Dermis blood vessel endothelial cell (primary cell): ENCODE results near the gene SREBF2. TPM values are rescaled to one million over a fixed set of nuclear protein-coding genes. Genes with fewer than 3 reads are reported as not detected.

Source experiments
- DNase-seq: peaks from one replicate; pipeline ENCODE4 v3.0.0; 2010
- total RNA-seq: library from RNA; depleted of rRNA; stranded (reverse); fragments of >200 nt; gene quantifications from 2 replicates; pipeline ENCODE4 v1.2.3, GENCODE V29; 2014

SREBF2 gene
- total RNA-seq, 1 donor from 2014 or later = 46.3 TPM

DNA sequence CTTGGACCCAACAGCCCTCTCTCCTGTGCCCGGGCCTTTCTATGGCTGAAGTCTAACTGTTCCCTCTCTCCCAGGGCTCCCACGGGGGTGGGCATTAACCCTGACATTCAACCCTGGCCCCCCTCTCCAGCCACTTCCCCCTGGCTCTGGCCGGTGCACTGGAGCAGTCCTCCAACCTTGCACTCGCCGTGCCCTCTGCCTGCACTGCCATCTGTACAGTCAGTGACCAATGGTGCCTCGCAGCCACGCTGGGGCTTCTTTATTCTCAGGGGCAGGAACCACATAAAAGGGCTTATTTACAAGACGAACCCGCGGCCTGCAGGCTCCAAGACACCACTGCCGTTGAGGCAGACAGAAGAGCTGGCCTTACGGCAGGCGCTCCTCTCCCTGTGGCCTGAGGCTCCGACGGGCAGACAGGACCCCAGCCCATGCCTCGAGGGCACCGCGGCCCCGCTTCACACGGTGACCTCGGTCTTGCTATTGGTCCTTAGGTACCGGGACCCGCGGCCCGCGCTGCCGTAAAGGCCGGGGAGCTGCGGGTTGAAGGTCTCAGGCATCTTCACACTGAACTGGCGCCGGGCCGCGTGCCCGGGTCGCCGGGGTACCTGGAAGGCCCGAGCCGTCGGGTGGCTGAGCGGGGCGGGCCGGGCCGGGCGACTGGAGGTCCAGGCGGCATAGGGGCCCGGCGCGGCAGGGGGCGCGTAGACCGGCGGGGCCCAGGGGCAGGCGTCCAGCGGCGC lies 76.6 kb downstream of the SREBF2 start:
- no peak for DNase-seq

DNA sequence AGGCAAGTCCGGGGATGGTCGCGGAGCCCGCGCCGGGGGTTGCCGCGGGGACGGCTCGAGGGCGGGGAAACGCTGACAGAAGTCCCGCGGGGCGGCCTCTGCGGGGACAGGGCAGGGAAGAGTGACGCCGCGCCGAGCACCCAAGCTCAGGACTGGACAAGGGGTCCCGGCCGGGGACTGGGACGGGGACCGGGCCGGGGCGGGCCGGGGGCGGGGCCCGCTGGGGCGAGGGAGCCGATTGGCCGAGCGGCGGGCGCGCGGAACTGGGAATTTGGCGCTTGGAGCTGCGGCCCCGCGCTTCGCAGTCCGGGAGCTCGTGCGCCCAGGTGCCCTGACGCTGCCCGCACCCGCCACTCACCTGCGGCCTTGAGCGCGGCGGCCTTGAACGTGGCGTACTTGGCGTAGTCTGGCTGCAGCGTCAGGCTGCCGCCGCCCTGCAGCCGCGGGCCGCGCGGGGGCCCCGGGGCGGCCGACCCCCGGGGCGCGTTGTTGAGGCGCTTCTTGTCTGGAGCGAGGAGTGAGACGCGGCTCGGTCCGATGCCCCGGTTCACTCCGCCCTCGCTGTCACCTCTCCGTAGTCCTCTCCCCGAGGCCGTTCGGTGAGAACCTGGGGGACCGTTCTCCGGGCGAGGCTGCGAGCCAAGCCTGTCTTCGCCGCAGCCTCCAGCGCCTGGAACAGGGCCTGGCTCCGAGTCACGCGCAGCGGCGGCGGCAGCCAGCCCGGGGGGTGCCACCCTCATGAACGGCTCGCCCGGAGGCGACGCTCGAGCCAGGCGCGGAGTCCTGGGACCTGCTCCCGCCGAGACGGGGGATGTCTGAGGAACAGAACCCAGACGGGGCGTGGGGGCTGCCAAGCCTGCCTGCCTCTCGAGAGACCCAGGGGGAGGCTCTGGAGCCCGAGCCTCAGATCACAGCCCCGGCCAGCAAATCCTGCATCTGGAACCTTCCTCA lies 77.4 kb downstream of the SREBF2 start:
- DNase-seq = peak; percentile 26

DNA sequence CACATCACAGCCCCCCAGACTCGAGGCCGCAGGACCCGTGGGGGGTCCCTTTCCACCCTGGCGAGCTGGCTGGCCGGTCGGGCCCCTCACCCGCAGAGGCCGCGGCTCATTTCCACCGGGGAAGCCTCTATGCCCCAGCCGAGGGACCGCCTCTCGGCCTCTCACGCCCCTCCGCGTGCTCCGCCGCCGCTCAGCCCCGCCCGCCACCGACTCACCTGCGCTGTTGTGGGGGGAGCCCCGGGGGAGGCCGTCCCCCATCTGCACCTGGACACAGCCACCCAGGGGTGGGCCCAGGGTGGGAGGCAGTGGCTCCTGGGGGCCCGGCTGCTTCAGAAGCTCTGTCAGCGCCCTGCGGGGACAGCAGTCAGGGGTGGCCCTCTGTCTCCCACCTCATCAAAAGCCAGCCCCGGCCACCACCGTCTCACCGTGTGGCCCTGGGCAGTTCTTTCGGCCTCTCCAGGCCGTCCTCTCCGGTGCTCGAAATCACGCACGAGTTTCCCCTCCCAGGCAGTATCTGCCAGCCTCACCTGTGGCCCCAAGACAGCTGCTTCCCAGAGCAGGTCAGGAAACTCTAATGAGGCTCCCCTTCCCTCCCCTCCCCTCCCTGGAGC lies 78.2 kb downstream of the SREBF2 start:
- no peak for DNase-seq

DNA sequence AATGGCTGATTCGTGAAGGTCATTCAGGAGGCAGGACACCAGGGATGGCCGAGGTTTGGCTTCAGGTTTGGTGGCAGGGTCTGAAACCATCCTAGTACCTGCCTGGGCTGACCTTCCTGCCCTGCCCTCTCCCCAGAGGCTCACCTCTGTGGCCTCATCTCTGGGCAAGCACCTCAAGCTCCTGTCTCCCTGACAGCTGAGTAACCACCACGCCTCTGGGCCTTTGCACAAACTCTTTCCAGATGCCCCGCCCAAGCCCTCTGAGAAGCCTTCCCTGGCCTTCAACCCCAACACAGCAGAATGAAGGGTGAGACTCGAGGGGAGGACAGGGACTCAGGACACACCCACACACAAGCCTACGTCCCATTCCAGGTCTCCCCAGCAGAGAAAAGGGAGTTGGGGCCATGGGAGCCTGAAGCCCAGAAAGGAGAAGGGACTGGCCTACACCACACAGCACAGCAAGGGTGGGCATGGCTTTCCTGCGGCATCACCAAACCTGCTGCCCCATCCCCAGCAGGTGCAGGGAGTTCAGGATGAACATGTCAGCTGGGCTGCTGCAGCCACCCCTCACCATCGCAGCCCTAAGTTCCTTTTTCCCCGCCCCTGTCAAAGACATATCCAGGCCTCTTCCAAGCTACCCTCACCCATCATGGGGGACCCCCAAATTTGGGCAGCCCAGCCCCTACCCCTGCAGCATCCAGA lies 79.6 kb downstream of the SREBF2 start:
- no peak for DNase-seq

DNA sequence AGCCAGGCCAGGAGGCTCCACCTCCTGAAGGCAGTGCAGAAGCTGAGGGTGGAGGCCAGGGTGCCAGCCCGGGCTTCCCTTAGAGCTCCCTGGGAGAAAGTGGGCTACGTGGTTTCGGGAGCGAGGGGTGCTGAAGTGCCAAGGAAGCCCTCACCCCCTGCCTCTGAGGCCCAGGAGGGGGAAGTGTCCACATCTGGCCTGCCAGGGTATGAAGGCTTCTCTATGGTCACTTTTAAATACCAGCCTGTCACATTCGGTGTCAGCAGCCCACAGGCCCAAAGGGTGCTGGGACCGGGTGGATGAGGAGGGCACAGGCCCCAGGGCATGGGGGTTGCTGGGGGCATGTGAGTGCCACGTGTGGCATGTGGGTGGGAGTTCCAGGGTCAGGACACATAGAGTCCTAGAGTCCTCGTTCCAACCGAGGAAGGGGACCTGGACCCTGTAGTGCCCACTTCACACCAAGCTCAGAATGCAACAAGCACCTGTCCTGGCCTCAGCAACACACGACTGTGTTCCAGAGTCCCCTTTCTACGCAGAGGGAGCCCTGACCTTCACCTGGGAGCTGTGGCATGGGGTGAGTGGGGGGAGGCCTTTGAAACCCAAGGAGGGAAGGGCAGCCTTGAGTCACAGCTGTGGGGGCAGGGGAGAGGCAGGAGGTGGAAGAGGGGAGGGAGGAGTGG lies 80.3 kb downstream of the SREBF2 start:
- DNase-seq = no peak

DNA sequence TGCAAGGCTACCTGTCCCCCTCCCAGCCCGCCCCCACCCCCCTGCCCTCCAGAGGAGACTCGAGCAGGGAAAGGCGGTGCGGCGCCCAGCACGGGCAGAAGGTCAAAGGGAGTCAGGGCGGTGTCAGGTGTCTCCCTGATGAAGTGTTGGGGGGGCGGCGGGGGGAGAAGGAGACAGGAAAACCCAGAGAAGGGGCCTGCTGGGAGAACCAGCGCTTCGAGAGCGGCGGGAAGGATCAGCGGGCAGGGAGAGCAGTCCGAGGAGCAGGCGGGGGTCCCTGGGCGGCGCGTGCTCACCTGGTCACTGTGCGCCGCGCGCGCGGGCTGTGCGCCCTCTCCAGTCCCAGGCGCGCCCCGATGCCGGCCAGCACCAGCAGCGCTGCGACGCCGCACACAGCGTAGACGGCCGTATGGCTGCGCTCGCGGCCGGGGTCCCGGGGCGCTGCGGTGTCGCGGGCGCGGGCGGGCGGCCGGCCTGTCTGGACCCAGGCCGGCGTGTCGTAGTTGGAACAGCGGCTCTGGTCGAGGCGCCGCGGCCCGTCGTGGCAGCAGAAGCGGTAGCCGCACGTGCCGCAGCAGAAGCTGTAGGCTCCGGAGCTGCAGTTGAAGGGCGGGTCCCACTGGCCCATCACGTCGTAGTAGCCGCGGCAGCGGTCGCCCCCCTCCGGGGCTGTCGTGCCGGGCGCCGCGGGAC lies 81.1 kb downstream of the SREBF2 start:
- no peak for DNase-seq

GRCh38 chr22:41914611-41915034 lies 81.7 kb downstream of the SREBF2 start:
- no peak for DNase-seq

- peak; percentile 50 for DNase-seq
Measured at GRCh38 chr22:41915035-41915785, 82.3 kb downstream of the SREBF2 start, which contains the start of gene SHISA8. Gene SHISA8, minus strand, starts transcription at chr22:41915074. Its CDS starts 407 bp downstream, at chr22:41914667.

- DNase-seq = no peak
Measured at GRCh38 chr22:41915786-41916493, 83.0 kb downstream of the SREBF2 start.

DNA sequence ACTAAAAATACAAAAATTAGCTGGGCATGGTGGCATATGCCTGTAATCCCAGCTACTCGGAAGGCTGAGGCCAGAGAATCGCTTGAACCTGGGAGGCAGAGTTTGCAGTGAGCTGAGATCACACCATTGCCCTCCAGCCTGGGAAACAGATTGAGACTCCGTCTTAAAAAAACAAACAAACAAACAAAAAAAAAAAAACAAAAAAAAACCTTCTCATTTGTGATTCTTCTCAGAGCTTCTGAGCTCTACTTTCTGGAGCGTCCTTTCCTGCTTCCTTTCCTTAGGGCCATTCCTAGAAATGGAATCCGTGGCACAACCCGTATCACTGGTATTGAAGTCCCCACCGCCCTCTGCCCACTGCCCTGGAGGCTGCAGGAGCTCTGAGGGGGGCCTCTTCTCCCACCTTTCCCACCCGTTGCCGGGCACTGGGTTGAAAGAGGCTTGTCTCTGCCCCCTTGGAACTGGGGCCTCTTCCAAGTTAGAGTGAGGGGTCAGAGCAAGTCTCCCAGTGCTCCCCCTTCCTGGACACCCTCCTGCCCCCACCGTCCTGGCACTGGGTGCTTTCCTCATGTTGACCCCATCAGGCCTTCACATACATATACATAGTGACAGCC lies 83.9 kb downstream of the SREBF2 start:
- no peak for DNase-seq

DNA sequence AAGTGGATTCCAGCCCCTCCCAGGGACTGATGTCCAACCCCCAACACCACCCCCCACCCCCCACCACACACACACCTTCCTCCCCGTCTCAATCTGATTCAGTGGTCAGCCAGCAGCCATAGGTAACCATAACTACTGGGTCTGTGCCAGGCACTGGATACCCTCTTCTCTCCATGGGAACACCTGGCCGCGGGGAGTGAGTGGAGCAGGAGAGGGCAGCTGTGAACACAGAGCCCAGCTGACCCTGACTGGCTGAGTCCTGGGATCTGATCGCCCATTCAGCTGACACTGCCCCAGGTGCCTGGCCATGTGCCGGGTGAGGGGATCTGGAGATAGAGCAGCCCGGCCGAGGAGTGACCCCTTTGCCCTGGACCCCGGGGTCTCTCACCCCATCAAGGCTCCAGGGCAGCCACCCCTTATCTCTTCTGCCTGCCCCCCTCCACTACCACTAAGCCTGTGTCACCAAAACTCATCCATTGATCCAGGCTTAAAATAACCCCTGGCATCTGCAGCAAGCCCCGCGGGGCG lies 84.5 kb downstream of the SREBF2 start:
- DNase-seq = no peak

GRCh38 chr22:41917903-41918791 lies 85.2 kb downstream of the SREBF2 start:
- DNase-seq = peak; percentile 75

GRCh38 chr22:41919357-41920224 lies 86.7 kb downstream of the SREBF2 start:
- no peak for DNase-seq

DNA sequence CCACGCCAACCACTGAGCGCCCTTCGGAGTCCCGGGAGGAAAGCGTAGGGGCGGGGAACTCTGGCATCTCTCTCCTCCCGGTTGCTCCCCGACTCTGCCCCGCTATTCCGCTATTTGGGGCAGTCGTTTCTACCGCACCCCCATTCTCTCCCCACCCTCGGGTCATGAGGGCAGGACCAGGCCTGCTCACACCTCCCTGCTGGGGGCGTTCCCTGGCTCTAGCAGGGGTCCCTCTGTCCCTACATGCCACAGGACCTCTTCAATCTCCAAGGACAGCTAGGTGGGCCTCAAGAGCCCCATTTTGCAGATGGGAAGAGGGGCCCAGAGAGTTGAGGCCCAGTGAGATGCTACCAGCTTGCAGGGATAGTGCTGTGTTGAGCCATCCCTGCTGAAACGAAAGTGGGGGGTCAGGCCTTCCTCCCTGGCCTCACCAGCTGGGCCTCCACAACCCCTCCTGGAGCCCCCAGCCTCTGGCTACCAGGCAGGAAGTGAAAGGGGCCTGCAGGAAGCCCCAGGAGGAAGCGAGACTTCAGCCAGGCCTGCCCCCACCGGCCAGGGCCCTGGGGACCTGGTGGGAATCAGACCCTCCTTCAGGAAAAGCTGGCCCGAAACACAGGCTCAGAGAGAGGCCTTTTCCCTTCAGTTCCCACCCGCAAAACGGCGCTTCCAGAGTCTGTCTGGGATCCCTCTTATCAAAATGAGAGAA lies 87.5 kb downstream of the SREBF2 start:
- no peak for DNase-seq

GRCh38 chr22:41922328-41922727 lies 89.4 kb downstream of the SREBF2 start:
- no peak for DNase-seq

GRCh38 chr22:41922940-41923594 lies 90.2 kb downstream of the SREBF2 start:
- no peak for DNase-seq
